Coronary artery (tissue), 2 donors: ENCODE measurements around the gene ELF4.

ENCODE experiments used
- DNase-seq: peaks from one replicate; pipeline ENCODE4 v3.0.0-alpha.2; 2017; ENCODE audit warnings: low spot score
- H3K27ac ChIP-seq, 2 donors: fragments of 200-600 bp; sonication (generic); one replicate each; pipeline ENCODE4 v1.5.1; 2016 to 2019
- H3K4me3 ChIP-seq: fragments of 200-600 bp; sonication (generic); 2 replicates; pipeline ENCODE4 v1.5.1; 2016; ENCODE audit warnings: mild to moderate bottlenecking, moderate library complexity
- TF ChIP-seq, protein P1 (sequence below): fragments of 200-600 bp; sonication (generic); IDR thresholded peaks from one replicate; pipeline ENCODE4 v1.5.1; 2019; ENCODE audit warnings: antibody characterized with exemption

Gene ELF4

DNA sequence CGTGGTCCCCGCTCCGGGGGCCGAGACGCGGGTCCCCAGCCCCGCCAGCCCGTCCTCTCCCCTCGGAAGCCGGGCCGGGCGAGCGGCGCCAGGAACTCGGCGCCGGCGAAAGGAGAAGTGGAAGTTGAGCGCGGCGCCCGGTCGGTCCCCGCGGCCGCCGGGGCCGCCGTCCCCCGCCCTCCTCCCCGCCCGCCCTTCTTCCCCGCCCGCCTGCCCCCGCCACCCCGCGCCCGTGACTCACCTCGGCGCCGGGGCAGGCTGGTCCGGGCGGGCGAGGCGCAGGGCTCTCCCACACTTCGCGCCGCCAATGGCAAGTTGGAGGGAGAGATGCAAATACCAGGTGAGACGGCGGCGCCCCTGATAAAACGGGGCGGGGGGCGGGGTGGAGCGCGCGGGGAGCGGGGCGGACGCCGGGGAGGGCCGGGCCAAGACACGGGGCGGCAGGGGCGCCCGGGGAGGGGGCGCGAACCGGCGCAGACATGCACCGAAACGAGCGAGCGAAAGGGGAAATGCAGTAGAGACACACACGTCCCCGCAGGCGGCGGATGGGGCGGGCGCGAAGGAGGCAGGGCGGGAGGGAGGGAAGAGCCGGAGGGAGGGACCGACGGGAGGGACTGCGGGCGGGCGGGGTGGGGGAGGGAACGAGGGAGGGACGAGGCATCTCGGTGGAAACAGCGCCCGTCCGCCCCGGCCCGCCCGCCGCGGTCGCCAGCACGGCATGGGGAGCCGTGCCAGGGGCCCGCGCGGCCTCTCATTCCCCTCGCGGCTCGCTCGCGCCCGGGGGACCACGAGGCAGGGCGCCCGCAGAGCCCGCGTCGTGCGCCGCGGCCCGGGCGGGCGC lies at the start of gene ELF4:
TSS of gene ELF4 (minus strand) at position 119 of the 841 bp plus-strand sequence. CDS start 29,167 bp downstream, outside the sequence.
- peak within 1 kb of the TSS; percentile 92 to 94 for H3K27ac ChIP-seq
- TF ChIP-seq, protein P1, sequence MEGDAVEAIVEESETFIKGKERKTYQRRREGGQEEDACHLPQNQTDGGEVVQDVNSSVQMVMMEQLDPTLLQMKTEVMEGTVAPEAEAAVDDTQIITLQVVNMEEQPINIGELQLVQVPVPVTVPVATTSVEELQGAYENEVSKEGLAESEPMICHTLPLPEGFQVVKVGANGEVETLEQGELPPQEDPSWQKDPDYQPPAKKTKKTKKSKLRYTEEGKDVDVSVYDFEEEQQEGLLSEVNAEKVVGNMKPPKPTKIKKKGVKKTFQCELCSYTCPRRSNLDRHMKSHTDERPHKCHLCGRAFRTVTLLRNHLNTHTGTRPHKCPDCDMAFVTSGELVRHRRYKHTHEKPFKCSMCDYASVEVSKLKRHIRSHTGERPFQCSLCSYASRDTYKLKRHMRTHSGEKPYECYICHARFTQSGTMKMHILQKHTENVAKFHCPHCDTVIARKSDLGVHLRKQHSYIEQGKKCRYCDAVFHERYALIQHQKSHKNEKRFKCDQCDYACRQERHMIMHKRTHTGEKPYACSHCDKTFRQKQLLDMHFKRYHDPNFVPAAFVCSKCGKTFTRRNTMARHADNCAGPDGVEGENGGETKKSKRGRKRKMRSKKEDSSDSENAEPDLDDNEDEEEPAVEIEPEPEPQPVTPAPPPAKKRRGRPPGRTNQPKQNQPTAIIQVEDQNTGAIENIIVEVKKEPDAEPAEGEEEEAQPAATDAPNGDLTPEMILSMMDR = no peak
- no peak for DNase-seq
- H3K4me3 ChIP-seq = peak within 1 kb of the TSS; percentile 86

GRCh38 chrX:130159776-130160175 lies 49.5 kb upstream of the ELF4 start:
- H3K27ac ChIP-seq = no peak overlapping the region
- TF ChIP-seq, protein P1 = no peak
- DNase-seq = no peak
- no peak overlapping the region for H3K4me3 ChIP-seq

- TF ChIP-seq, protein P1 = no peak
- Histone ChIP-seq H3K27ac (no peak overlapping the region), H3K4me3 (no peak overlapping the region)
- no peak for DNase-seq
Measured at GRCh38 chrX:130158311-130158710, 48.0 kb upstream of the ELF4 start.

DNA sequence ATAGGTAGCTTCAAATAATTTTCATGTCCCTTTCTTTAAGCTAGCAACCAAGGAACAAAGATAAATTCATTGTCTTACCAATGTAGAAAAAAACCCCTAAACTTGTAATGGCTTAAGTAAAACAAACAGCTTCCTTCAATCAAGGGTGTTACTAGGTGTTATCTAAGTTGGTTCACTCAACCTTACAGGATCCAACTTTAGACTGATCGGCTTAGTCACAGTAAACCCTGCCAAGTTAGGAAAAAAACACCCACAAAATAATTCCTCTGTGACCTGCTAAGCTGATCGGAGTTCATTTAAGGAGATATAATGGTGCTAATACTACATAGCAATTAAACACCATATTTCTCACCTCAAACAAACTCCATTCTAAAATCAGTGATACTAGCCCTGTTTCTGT lies 45.3 kb upstream of the ELF4 start:
- no peak overlapping the region for H3K4me3 ChIP-seq
- TF ChIP-seq, protein P1 = no peak
- DNase-seq = no peak
- H3K27ac ChIP-seq = no peak overlapping the region

- no peak for DNase-seq
- H3K27ac ChIP-seq = no peak overlapping the region
- TF ChIP-seq, protein P1 = no peak
- H3K4me3 ChIP-seq = no peak overlapping the region
Measured at GRCh38 chrX:130147631-130148030, 37.3 kb upstream of the ELF4 start.

DNA sequence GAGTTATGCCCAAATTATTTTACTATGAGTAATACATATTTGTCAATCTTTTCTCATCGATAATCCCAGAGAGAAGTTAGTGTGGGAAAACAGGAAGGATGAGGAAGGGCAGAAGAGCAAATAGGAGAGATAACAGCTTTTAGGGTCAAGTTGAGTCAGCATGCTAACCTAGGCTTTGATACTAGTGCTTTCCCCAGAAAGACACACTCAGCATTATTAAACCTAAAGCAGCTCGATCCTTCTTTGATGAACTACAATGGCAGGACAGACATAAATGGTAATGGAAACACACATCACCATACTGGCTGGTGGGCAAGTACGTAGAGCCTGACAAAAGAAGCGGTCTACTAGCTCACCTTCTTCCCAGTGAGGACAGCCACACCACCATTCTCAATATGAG lies 34.8 kb upstream of the ELF4 start:
- Histone ChIP-seq H3K4me3 (no peak overlapping the region), H3K27ac (no peak overlapping the region)
- no peak for DNase-seq
- TF ChIP-seq, protein P1 = no peak

GRCh38 chrX:130144509-130144908 lies 34.2 kb upstream of the ELF4 start:
- Histone ChIP-seq H3K4me3 (no peak overlapping the region), H3K27ac (no peak overlapping the region)
- TF ChIP-seq, protein P1 = no peak
- DNase-seq = no peak
